Activated naive CD4-positive, alpha-beta T cell treated with anti-CD3 and anti-CD28 coated beads, Interleukin-2, amount 50 U/mL, for 24 hours (primary cell): Measurements from ENCODE around the gene PITPNC1.
"Not testable (repeated sequence)": the region's sequence is repeated elsewhere in the genome, so short reads cannot be mapped to it uniquely, and the experiment has no call there.

Source experiments
- H3K27ac Mint-ChIP-seq: one replicate; pipeline ENCODE4 v1.8.0; 2021; ENCODE audit warnings: mild to moderate bottlenecking, mixed read lengths
- H3K27me3 Mint-ChIP-seq: one replicate; pipeline ENCODE4 v1.8.0; 2021; ENCODE audit warnings: mixed read lengths
- H3K36me3 Mint-ChIP-seq: one replicate; pipeline ENCODE4 v1.8.0; 2021; ENCODE audit warnings: mixed read lengths
- H3K4me1 Mint-ChIP-seq: one replicate; pipeline ENCODE4 v1.8.0; 2021; ENCODE audit warnings: mixed read lengths
- H3K4me3 Mint-ChIP-seq: one replicate; pipeline ENCODE4 v1.8.0; 2021; ENCODE audit warnings: mild to moderate bottlenecking, mixed read lengths
- H3K9me3 Mint-ChIP-seq: one replicate; pipeline ENCODE4 v1.8.0; 2021; ENCODE audit warnings: mixed read lengths

Gene PITPNC1

GRCh38 chr17:67576471-67577115 lies 199.5 kb downstream of the PITPNC1 start:
- no peak overlapping the region for H3K4me3 Mint-ChIP-seq
- H3K9me3 Mint-ChIP-seq, result no peaks in the 10 kb centered on the region
- H3K27me3 Mint-ChIP-seq, result no peaks in the 10 kb centered on the region
- peaks cover 8% of the 10 kb centered on the region for H3K36me3 Mint-ChIP-seq
- no peak overlapping the region for H3K27ac Mint-ChIP-seq
- peaks cover 30% of the 10 kb centered on the region for H3K4me1 Mint-ChIP-seq

- peaks cover 12% of the 10 kb centered on the region for H3K36me3 Mint-ChIP-seq
- no peak overlapping the region for H3K4me3 Mint-ChIP-seq
- no peak overlapping the region for H3K27ac Mint-ChIP-seq
- no peaks in the 10 kb centered on the region for H3K27me3 Mint-ChIP-seq
- H3K9me3 Mint-ChIP-seq, result no peaks in the 10 kb centered on the region
- peaks cover 21% of the 10 kb centered on the region for H3K4me1 Mint-ChIP-seq
Measured at GRCh38 chr17:67577429-67578141, 200.5 kb downstream of the PITPNC1 start.

- peaks cover 16% of the 10 kb centered on the region for H3K4me1 Mint-ChIP-seq
- H3K27ac Mint-ChIP-seq, result peak overlapping the region; percentile 32
- H3K36me3 Mint-ChIP-seq, result peaks cover 9% of the 10 kb centered on the region
- no peaks in the 10 kb centered on the region for H3K9me3 Mint-ChIP-seq
- H3K4me3 Mint-ChIP-seq, result no peak overlapping the region
- H3K27me3 Mint-ChIP-seq, result no peaks in the 10 kb centered on the region
Measured at GRCh38 chr17:67578142-67578457, 201.0 kb downstream of the PITPNC1 start.

DNA sequence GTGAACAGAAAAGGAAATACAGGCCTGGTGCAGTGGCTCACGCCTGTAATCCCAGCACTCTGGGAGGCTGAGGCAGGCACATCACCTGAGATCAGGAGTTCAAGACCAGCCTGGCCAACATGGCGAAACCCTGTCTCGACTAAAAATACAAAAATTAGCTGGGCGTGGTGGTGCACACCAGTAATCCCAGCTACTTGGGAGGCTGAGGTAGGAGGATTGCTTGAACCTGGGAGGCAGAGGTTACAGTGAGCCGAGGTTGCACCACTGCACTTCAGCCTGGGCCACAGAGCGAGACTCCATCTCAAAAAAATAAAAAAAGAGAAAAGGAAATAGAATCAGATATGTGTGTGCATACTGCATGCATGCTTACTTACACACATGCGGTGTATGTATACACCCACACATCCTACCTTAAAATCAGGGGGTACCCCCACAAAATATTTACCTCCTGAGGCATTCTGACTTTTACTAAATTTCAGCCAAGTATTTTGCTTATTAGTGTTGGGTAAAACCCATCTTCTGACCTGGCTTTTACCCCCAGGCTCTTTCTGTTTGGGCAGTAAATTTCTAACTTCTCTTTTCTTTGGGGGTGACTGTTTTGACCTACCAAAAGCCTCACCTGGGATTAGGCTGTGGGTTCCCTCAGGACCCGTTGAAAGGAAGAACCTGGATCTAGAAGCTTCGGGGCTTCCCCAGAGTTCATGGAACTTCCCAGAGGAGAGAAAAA lies 201.8 kb downstream of the PITPNC1 start:
- H3K9me3 Mint-ChIP-seq, H3K27me3 Mint-ChIP-seq, H3K4me3 Mint-ChIP-seq, H3K36me3 Mint-ChIP-seq: not testable (repeated sequence)
- H3K27ac Mint-ChIP-seq, result peak overlapping the region; percentile 32
- H3K4me1 Mint-ChIP-seq, result peaks cover 11% of the 10 kb centered on the region

GRCh38 chr17:67582673-67583081 lies 205.6 kb downstream of the PITPNC1 start:
- H3K4me1 Mint-ChIP-seq, result peaks cover 20% of the 10 kb centered on the region
- peaks cover 14% of the 10 kb centered on the region for H3K36me3 Mint-ChIP-seq
- H3K27ac Mint-ChIP-seq, result no peak overlapping the region
- H3K27me3 Mint-ChIP-seq, result no peaks in the 10 kb centered on the region
- H3K9me3 Mint-ChIP-seq, result no peaks in the 10 kb centered on the region
- no peak overlapping the region for H3K4me3 Mint-ChIP-seq

DNA sequence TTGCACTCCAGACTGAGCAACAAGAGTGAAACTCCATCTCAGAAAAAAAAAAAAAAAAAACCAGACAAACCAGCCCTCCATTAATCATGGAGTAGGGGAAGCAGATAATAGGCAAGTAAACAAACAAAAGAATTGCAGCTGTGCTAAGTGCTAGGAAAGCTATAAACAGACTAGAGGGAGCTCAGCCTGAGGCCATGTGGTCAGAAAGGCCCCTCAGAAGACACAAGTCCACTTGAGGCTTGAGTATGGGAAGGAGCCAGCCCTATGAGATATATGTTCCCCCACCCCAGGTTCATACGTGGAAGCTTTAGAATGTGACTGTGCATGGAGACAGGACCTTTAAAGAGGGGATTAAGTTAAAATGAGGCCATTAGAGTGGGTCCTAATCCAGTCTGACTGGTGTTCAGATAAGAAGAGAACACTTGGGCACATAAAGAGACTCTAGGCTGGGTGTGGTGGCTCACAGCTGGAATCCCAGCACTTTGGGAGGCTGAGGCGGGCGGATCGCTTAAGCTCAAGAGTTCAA lies 208.1 kb downstream of the PITPNC1 start:
- no peaks in the 10 kb centered on the region for H3K27me3 Mint-ChIP-seq
- H3K9me3 Mint-ChIP-seq, result no peaks in the 10 kb centered on the region
- peaks cover 20% of the 10 kb centered on the region for H3K4me1 Mint-ChIP-seq
- H3K27ac Mint-ChIP-seq, result no peak overlapping the region
- no peak overlapping the region for H3K4me3 Mint-ChIP-seq
- peaks cover 16% of the 10 kb centered on the region for H3K36me3 Mint-ChIP-seq

DNA sequence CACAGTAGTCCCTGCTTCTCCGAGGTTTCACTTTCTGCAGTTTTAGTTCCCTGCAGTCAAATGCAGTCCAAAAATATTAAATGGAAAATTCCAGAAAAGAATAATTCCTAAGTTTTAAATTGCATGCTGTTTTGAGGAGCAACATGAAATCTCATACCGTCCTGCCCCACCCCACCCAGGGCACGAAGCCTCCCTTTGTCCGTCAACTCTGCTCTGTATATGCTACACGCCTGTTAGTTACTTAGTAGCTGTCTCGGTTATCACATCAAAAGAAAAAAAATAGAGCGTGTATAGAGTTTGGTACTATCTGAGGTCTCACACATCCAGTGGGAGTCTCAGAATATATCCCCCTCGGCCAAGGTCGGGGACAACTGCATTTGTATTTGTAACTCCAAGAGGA lies 211.2 kb downstream of the PITPNC1 start:
- H3K27ac Mint-ChIP-seq, result peak overlapping the region; percentile 33
- H3K27me3 Mint-ChIP-seq, result no peaks in the 10 kb centered on the region
- H3K4me1 Mint-ChIP-seq, result peaks cover 26% of the 10 kb centered on the region
- no peaks in the 10 kb centered on the region for H3K9me3 Mint-ChIP-seq
- H3K36me3 Mint-ChIP-seq, result peaks cover 20% of the 10 kb centered on the region
- no peak overlapping the region for H3K4me3 Mint-ChIP-seq

- H3K9me3 Mint-ChIP-seq, result no peaks in the 10 kb centered on the region
- H3K4me1 Mint-ChIP-seq, result peaks cover 34% of the 10 kb centered on the region
- H3K36me3 Mint-ChIP-seq, result peaks cover 12% of the 10 kb centered on the region
- H3K27me3 Mint-ChIP-seq, result no peaks in the 10 kb centered on the region
- no peak overlapping the region for H3K4me3 Mint-ChIP-seq
- no peak overlapping the region for H3K27ac Mint-ChIP-seq
Measured at GRCh38 chr17:67594115-67594880, 217.2 kb downstream of the PITPNC1 start.

GRCh38 chr17:67600408-67600807 lies 223.3 kb downstream of the PITPNC1 start:
- no peak overlapping the region for H3K27ac Mint-ChIP-seq

DNA sequence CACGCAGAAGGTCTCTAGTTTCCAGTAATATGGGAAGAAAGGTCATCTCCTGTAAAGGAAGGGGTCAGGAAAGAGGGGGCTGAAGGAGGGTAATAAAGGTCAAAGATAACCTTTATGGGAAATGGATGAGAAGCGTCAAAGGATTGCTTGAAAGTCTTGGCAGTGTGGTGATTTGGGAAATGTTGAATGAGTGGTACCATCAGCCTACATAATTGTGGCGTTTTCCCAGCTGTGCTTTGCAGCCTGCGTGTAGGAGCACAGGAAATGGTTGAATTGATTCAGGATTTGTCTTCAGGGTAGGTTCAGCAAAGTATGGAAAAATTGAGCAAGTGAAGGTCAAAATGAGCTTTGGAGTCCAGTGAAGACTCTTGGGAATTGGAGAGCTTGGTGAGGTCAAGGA lies 224.8 kb downstream of the PITPNC1 start:
- no peaks in the 10 kb centered on the region for H3K27me3 Mint-ChIP-seq
- H3K4me3 Mint-ChIP-seq, result no peak overlapping the region
- peaks cover 43% of the 10 kb centered on the region for H3K4me1 Mint-ChIP-seq
- peaks cover 2% of the 10 kb centered on the region for H3K36me3 Mint-ChIP-seq
- H3K27ac Mint-ChIP-seq, result peak overlapping the region; percentile 83
- no peaks in the 10 kb centered on the region for H3K9me3 Mint-ChIP-seq

More at GRCh38 chr17:67600408-67600807, 223.3 kb downstream of the PITPNC1 start:
- no peaks in the 10 kb centered on the region for H3K9me3 Mint-ChIP-seq
- no peak overlapping the region for H3K4me3 Mint-ChIP-seq
- no peaks in the 10 kb centered on the region for H3K27me3 Mint-ChIP-seq
- peaks cover 46% of the 10 kb centered on the region for H3K4me1 Mint-ChIP-seq
- peaks cover 1% of the 10 kb centered on the region for H3K36me3 Mint-ChIP-seq

GRCh38 chr17:67602444-67602843 lies 225.4 kb downstream of the PITPNC1 start:
- peaks cover 43% of the 10 kb centered on the region for H3K4me1 Mint-ChIP-seq
- no peaks in the 10 kb centered on the region for H3K27me3 Mint-ChIP-seq
- peak overlapping the region; percentile 83 for H3K27ac Mint-ChIP-seq
- H3K36me3 Mint-ChIP-seq, result peaks cover 2% of the 10 kb centered on the region
- H3K4me3 Mint-ChIP-seq, result no peak overlapping the region
- no peaks in the 10 kb centered on the region for H3K9me3 Mint-ChIP-seq

GRCh38 chr17:67602974-67603373 lies 225.9 kb downstream of the PITPNC1 start:
- peaks cover 2% of the 10 kb centered on the region for H3K36me3 Mint-ChIP-seq
- H3K4me1 Mint-ChIP-seq, result peaks cover 43% of the 10 kb centered on the region
- no peak overlapping the region for H3K4me3 Mint-ChIP-seq
- no peaks in the 10 kb centered on the region for H3K27me3 Mint-ChIP-seq
- no peaks in the 10 kb centered on the region for H3K9me3 Mint-ChIP-seq
- peak overlapping the region; percentile 73 for H3K27ac Mint-ChIP-seq

DNA sequence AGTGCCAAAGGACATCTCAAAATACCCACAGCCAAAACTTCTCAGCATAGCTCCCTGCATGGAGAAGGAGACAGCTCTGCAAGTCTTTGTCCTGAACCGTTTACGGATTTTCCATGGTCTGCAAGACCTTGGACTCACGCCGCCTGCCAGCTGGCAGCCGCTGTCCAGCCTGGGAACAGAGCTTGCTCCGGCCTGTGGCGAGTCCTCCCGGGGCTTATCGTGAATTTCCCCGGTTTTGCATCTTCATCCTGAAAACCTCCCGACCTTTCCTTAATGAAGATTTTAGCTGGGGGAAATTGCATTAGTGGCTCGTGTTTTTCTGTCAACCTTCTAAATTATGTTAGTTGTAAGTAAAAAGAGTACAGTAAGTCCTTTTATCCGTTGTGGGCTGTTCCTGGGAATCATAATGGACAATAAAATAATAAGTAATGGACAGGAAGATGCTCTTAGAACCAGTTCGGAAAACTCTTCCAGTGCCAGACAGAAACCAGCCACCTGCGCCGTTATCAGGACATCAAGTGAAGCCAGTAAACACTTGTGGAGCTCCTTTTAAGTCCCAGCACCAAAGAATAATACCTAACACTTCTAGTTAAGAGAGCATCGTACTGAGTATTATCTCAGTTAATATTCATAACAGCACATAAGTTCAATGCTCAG lies 228.3 kb downstream of the PITPNC1 start:
- no peaks in the 10 kb centered on the region for H3K9me3 Mint-ChIP-seq
- peaks cover 6% of the 10 kb centered on the region for H3K36me3 Mint-ChIP-seq
- no peak overlapping the region for H3K4me3 Mint-ChIP-seq
- no peaks in the 10 kb centered on the region for H3K27me3 Mint-ChIP-seq
- no peak overlapping the region for H3K27ac Mint-ChIP-seq
- peaks cover 35% of the 10 kb centered on the region for H3K4me1 Mint-ChIP-seq

DNA sequence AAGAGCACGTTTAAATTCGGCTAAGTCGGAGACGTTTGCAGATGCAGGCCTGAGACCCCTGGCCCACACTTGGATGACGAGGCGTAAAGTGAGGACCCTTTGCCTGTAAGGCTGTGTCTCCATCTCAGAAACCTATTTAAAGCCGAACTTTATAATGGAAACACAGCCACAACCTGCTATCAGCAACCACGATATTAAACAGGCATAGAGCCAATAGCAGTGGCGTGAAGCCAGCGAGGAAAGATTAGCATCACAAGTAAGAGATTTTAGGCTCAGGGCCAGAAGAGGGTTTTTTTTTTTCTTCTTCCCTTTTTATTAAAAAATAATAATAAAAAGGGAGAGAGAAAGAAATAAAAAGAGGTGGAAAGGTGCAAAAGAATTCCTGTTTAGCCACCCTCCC lies 229.4 kb downstream of the PITPNC1 start:
- Mint-ChIP-seq H3K27ac (peak overlapping the region; percentile 51), H3K27me3 (no peaks in the 10 kb centered on the region)

More for the DNA sequence above, 229.4 kb downstream of the PITPNC1 start:
- Mint-ChIP-seq H3K36me3 (peaks cover 6% of the 10 kb centered on the region), H3K9me3 (no peaks in the 10 kb centered on the region), H3K4me1 (peaks cover 31% of the 10 kb centered on the region), H3K4me3 (no peak overlapping the region)
